GM11168 (cell line): Measurements from ENCODE around the gene CYP4F22.
"Not testable (repeated sequence)": the region's sequence is repeated elsewhere in the genome, so short reads cannot be mapped to it uniquely, and the experiment has no call there.

ENCODE experiments used
- in situ Hi-C: fragments of 300-500 bp; cut with MboI; formaldehyde crosslinking; loops from one replicate; pipeline ENCODE4 v1.12.0; 2022; ENCODE audit warnings: low sequenced_read_pairs; ENCODE audit not compliant: unreplicated experiment

Gene CYP4F22

DNA sequence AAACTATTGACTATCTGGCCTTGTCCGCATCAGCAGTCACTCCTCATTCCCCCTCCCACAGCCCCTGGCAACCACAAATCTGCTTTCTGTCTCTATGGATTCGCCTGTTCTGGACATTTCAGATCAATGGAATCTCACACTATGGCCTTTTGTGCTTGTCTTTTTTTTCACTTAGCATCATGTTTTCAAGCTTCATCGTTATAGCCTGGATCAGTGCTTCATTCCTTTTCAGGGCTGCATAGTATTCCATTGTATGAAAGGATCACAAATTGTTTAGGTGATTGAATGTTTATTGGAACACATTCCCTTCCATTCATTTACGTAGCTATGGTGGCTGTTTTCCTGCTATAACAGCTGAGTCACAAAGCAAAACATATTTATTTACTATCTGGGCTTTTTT, 21.3 kb upstream of the CYP4F22 start:
- in situ Hi-C loops, result no loop called here

DNA sequence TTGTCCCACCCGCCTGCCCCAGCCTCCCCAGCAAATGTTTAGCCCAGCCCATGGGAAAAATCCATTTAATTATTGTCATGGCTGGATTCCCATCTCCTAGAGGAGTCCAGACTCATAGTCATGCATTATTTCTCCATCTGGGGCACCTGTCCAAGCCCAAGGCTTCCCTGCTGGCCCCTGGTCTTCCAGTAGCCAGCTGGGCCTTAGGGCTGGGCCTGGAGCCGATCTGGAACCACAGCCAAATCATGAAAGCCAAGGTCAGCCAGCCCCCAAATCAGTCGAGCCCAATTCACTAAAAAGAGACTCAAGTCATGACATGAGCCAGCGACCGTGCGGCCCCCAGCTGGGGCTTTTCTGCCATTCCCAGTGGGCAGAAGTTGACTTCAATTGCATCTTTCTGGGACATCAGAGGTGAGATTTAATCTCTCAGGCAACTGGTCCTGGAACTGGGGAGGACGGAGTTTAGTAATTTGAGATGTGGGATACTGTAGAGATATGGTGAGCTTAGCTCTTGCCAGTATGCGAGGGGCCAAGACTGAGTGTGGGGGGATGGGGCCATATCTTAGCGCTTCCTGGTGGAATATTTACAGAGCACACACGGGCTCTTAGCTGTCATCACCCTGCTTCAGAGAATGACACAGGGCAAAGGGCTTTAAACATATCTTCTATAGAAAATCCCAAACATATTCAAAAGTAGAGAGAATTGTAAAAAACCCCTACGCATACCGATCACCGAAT, 19.7 kb upstream of the CYP4F22 start:
- in situ Hi-C loops, result no loop called here

DNA sequence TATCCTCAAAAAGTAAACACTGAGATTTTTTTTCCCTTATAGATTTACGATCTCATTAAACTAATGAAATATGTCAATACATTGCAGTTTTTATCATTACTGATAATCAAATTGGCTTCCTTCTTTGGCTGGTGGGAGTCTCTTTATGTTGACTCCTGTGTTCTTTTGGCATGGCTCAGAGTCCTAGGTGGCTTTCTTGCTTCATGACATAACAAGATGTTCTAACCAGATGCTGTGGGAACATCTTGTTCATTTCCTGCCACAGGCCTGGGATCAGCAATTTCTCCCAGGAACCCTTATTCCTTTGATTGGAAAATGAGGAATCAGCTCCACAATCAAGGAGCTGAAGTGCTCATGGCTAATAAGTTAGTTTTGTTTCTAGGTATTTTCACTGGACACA, 13.2 kb upstream of the CYP4F22 start:
- in situ Hi-C loops, result no loop called here

DNA sequence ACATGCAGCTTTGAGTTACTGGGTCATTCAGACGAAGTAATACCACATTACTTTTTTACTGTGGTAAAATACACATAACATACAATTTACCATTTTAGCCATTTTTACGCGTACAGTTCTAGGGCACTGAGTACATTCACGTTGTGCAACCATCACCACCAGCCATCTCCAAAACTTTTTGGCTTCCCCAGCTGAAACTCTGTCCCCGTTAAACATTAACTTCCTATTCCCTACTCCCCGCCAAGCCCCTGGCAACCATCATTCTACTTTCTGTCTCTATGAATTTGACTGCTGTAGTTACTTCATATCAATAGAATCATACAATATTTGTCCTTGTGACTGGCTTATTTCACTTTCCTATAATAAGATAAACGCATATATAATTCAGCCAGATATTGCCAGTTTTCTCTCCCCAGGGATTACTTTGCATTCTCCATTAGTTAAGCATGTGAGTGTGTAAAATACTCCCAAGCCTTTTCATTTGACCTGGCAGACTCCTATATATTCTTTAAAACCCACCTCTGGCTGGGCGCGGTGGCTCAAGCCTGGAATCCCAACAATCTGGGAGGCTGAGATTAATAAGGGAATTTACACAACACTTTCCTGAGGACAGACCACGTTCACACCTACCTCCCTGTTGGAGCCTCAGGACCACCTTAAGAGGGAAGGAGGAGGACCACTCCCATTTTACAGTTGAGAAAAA, 10.0 kb upstream of the CYP4F22 start:
- in situ Hi-C loops, result no loop called here

DNA sequence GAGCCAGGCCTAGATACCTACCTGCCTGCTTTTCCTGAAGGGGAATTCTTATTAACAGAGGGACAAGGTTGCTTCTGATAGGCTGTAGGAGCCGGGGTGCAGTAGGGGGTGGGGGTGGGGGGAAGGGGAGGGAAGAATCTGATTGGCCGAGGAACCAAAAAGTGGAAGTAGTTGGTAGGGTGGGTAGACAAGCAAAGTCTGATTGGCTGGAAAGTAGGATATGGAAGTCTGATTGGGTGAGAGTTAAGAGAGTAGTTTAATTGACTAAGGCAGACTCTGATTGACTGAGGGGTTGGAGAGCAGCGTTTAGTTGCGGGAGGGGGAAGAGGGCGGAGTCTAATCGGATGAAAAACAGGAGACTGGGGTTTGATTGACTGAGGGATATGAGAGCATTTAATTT, 9.4 kb upstream of the CYP4F22 start:
- in situ Hi-C loops, result no loop called here

DNA sequence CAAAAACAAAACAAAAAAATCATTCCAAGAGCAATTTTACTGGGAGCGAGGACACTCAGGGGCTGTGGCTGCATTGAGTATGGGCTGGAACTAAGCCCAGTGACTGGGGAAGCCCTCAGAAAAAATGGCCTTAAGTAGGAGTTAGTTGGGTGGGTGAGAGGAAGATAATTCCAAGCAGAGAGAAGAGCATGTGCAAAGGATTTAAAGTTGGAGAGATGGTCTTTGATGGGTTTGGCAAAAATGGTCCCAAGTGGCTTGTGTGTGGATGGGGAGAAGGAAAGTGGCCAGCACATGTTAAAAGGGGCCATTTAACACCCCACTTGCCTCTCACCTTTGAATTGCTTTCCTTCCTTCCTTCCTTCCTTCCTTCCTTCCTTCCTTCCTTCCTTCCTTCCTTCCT, 6.7 kb upstream of the CYP4F22 start:
- in situ Hi-C loops, result no loop called here

DNA sequence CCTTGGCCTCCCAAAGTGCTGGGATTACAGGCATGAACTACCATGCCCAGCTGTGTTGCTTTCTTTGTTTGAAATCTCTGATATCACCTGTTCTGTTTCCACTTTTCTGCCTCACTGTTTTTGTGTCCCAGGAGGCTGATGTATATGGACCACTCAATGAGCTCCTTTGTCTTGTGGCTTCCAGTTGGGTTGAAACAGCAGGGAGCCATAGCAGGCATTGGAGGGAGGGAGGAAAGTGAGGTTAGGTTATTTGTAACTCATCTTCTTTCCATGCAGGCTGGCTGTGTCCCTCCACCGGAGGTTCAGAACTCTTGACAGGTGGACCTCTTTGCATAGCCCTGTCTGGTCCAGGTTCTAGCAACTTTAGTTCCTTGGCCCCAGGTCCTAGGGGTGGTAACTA, 6.1 kb upstream of the CYP4F22 start:
- in situ Hi-C loops, result no loop called here

DNA sequence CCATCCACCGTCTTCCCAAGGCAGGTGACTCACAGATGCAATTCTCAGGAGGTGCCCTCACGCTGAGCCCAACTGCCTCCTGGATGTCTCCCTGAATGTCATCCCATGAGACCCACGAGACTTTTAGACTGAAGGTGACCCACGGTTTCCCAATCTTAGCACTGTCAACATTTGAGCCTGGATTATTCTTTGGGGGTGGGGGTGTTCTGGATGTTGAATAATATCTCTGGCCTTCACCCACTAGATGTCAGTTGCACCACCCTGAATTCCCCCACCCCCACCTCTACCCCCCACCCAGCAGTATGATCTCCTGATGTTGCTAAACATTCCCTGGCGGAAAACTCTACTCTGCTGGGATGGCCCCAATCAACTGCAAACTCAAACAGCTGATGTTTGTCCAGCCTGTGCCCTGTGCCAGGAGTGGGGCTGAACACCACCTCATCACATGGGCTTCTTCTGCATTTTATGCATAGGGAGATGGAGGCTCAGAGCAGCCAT, 2.2 kb upstream of the CYP4F22 start:
- in situ Hi-C loops, result no loop called here

DNA sequence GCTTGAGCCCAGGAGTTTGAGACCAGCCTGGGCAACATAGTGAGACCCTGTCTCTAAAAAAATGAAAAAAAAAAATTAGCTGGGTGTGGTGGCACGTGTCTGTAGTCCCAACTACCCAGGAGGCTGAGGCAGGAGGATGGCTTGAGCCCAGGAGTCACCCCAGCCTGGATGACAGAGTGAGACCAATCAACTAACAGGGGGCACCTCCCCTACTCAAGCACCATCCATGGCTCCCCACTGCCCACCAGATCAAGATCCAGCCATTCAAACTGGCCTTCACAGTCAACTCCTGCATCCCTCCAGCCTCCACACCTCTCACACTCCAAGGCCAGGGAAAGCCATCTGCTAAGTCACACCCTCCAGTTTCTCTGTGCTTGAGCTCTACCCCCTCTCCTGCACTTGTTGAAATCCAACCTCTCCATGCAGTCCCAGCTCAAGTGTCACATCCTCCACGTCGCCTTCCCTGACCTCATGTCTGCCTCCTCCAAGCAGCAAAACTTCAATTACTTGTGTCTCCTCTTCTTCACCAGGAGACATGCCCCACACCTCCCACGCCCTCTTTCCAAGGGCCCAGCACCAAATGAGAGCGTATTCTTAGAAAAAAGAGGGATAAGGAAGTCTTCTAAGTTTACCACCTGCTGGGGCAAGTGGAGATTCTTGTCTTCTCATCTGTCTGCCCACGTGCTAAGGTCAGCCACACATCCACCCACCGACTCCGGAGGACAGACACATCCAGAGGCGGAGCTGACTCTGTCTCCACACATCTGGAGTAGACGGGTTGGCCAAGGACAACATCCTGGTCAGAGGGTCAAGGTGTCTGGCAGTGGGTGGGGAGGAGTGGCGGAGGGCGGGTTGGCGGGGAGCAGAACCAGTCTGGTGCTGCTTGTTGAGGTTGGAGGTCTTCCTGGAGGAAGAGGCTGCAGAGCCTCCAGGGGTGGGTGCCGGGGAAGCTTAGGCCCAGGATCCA, 974 bp upstream of the CYP4F22 start:
- in situ Hi-C loops, result no loop called here

DNA sequence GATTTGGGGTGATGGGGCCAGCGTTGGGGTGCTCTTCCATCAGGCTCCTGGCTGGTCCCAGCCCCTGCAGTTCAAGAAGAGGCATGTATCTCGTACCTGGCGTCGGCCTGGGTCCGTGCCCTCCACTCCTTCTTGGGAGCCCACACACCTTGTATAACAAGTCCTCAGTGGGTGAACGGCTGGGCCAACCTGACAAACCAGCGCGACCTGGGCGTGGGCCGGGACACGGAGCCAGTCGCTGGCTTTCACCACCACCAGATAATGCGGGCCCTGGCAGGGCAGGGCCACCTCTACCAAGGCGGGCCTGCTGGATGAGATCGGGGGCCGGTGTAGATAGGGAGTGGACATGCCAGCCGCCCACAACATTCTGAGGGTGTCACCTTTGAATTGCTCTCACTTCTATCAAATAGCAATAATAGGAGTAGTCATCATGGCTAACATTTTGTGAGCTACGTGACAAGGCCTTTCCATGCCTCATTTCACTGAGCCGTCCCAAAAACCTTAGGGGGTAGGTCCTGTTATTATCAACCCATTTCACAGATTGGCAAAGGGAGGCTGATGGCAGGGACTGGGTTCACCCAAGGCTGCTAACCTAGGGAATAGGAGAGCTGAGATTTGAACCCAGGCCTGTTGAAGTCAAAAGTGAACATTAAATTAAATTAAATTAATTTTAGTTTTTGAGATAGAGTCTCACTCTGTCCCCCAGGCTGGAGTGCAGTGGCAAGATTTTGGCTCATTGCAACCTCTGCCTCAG, 3.5 kb downstream of the CYP4F22 start:
- in situ Hi-C loops, result no loop called here

DNA sequence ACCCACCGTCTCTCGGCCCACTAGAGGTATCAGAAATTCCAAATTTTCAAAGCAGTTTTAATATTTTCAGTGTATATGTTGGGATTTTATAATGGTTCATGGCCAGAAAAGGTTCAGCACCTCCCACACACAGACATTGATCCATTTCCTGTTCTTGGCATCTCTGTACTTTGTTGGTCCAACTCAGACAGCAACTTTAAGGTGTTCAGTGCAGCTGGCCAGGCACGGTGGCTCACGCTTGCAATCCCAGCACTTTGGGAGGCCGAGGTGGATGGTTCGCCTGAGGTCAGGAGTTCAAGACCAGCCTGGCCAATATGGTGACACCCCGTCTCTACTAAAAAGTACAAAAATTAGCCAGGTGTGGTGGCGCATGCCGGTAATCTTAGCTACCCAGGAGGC, 6.9 kb downstream of the CYP4F22 start:
- in situ Hi-C loops, result not testable (repeated sequence)

DNA sequence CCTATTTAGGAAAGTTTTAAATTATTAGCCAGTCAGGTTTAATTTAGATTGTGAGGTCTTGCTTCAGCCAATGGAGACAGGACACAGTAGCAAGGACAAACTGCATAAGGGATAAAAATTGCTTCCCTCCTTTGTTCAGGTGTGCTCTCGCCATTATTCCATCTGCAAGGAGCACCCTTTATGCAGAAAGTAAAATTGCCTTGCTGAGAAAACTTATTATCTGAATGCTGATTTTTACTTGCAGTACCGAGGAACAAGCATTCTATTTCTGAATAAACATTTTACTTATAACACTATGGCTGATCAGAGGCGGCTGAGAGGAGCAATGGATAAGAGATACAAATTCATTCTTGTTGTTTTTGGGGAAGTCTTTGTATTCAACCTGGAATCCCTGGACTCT, 8.0 kb downstream of the CYP4F22 start:
- in situ Hi-C loops, result no loop called here

DNA sequence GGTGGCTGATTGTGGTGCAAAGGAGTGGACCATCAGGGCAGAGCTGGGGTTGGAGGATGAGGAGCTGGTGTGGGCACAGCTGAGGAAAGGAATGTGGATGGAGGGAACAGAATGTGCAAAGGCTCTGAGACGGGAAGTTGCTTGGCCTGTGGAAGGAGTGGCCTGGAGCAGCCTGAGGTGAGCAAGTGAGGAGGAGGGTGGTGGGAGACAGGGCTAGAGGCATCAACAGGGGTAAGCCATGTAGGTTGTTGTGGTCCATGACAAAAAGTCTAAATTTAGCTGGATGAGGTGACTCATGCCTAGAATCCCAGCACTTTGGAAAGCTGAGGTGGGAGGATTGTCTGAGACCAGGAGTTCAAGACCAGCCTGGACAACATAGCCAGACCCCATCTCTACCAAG, 9.5 kb downstream of the CYP4F22 start:
- in situ Hi-C loops, result no loop called here

DNA sequence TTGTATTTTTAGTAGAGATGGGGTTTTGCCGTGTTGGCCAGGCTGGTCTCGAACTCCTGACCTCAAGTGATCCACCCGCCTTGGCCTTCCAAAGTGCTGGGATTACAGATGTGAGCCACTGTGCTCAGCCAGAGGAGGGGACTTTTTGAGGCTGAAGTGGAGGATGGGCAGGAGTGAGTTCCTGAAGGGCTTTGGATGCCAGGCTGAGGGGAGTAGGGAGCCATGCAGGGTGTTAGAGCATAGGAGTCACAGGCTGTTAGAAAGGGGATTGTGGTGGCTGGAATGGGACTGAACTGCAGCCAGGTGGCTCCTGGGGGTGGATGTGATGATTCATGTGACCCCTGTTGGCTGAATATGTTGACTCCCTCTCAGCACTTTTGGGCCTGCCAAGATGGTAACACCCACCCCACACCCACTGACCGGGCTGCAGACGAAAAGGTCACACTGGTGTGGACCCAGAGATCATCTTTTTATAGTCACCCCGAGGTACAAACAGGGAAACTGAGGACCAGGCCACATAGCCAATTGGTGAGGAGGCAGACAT, 11.2 kb downstream of the CYP4F22 start:
- in situ Hi-C loops, result no loop called here

DNA sequence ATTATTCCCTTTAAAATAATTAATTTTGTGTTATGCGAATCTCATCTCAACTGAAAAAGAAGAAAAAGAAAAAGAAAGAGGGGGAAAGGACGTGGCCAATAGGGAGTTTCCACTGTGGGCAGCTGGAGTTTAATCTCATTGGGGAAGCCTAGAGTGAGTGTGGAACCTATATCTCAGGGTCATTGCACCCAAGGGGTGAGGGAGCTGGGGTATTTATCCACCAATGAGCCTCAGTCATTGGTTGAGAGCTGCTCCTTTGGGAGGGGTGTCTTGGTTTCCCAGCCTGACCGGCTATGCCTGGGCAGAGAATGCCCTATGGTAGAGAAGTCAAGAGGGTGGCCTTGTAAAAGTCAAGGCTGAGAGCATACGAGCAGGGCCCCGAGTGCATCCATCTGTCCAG, 16.5 kb downstream of the CYP4F22 start:
- in situ Hi-C loops, result no loop called here

DNA sequence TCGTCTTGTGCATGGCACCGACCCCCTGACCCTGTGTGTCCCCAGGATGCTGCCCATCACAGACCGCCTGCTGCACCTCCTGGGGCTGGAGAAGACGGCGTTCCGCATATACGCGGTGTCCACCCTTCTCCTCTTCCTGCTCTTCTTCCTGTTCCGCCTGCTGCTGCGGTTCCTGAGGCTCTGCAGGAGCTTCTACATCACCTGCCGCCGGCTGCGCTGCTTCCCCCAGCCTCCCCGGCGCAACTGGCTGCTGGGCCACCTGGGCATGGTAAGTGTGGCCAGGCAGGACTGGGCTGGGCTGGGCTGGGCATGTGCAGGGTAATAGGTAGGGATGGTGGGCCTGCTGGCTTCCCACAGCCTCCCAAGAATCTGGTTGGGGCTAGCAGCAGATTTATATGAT, 17.0 kb downstream of the CYP4F22 start:
- in situ Hi-C loops, result no loop called here

DNA sequence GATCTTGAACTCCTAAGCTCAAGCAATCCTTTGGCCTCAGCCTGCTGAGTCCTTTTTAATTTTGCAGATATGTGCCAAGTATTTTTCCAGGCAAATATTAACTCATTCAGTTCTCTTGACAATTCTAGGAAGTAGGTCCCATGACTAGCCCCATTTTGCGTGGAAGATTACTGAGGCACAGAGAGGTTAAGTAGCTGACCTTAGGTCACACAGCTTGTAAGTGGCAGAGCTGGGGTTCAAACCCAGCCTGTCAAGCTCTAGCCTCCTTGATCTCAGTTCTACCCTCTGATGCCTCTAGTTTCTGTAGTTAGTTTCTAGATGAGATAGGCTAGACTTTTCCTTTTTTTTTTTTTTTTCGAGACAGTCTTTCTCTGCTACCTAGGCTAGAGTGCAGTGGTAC, 18.1 kb downstream of the CYP4F22 start:
- in situ Hi-C loops, result no loop called here

DNA sequence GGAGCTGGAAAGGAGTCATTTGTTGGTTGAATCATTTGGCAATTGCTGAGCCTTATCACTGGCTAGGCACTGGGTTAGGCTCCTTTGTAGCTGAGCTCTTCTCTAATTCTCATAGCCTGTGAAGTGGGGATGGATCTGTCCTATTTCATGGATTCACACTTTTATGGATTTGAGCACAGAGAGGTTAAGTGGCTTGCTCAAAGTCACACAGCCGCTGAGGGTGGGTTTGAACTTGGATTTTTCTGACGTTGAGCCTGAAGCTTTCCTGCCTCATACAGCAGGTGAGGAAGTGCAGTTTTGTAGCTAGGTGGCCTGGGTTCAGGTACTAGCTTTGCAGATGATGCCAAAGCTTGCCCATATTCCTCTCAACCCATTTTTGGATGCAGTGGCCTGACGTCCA, 19.4 kb downstream of the CYP4F22 start:
- in situ Hi-C loops, result no loop called here

DNA sequence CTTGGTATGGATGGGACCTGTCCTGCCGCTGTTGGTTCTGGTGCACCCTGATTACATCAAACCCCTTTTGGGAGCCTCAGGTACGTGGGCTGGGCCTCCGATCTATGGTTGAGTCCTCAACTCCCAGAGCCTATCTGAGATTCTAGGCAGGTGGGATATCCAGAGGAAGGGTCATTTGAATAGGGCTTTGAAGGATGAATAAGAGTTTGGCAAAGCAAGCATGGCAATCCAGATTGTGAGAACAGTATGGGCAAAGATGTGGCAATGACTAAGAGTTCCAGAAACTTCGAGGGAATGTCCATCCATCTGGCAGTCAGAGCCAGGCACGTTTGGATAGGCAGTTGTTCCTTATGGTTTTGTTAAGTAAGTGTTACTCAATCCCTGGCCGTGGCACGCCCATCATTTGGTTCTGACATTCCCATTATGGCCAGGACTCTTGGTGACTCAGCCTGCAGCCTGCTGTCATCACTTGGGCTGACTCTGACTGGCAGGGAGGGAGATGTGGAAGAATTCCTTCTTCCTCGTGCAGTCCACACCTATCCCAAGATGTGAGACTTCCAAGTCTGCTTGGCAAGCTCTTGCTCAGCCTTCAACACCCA, 21.5 kb downstream of the CYP4F22 start:
- in situ Hi-C loops, result no loop called here
